ENCODE measurements around the gene CAPZB.
"Not testable (repeated sequence)": the region's sequence is repeated elsewhere in the genome, so short reads cannot be mapped to it uniquely, and the experiment has no call there.

CAPZB gene

DNA sequence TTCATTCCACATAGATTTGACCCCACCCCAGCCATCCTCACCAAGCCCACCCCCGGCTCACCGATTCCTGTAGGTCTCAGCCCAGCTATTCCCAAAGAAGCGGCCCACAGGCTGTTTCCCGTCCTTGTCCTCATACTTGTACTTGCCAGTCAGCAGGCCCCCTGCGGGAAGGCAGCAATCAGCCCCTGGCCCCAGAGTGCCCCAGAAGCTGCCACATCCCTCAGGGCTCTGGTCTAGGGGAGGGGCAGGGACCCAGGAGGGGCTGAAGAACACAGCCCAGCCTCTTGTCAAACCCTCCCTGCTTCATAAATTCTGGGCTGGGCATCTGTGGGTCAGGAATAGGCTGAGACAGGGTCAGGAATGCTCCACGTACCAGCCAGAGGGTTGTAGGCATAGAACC is 178.4 kb downstream of the CAPZB start:
- no peak for DNase-seq

DNA sequence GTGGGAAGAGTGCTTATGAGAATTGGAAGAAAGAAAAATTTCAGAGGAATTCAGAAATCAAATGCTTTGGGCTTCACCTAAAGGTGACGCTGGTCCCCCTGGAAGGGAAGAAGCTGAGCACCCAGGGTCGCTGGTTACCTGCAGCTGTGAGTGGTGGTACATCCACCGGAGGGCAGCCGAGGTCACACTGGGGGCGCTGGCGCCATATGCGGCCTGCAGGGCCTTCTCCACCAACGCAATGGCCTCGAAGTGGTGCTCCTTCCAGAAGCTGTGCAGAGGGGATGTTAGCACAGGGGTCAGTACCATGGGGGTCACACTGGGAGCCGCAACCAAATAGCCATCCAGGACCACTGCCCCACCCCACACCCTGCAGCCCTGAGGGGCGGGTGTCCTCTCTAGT is 179.5 kb downstream of the CAPZB start:
- DNase-seq = no peak

DNA sequence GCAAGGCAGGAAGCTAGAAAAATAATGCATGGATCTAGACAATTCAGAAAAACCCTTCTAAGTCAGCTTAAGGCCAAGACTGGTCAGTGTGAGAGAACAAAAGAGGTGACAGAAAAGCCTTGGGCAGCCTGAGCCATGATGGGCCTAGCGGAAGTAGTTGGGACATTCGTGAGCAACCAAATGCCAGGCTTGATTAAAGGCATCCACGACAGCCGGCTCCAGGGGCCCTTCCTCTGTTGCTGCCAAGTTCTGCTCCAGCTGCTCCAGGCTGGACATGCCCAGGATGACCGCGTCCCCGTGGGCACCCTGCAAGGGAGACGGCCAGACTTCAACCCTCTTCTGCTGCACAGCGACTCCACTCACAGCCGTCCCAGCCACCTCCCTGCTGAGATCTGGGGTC is 181.3 kb downstream of the CAPZB start:
- DNase-seq = not testable (repeated sequence)

DNA sequence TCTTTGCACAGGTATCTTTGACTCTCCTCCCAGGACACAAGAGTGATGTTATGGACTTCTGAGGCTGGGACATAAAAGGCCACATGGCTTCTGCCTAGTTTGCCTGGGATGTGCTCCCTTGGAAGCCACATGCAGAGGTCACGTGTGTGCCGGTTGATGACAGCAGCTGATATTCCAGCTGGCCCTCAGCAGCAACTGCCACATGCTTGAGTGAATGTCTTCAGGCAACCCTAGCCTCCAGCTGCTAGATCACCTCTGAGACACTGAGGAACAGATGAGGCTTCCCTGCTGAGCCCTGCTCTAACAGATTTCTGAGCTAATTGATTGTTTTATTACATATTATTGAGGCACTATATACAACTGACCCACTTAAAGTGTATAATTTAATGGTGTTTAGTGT is 185.1 kb downstream of the CAPZB start:
- DNase-seq = peak in 1 of 2 experiments; percentile 11

DNA sequence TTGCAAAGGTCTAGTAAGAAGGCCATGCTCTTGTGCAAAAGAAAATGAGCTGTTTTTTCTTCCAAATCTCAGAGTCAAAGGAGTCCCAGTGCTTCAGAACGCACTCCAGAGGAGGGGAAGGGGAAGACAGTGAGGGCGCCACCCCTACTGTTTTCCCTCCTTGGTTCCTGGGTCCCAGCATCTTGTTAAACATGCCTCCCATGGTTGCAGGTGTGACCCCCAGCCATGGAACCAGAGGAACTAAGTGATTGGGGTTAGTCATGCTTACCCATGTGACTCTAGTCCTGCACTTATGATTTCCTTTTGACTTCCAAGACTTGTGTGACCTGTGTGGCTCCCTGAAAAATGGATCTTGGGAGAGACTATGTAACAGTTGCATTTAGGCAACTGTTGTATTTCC is 190.7 kb downstream of the CAPZB start:
- DNase-seq = no peak

DNA sequence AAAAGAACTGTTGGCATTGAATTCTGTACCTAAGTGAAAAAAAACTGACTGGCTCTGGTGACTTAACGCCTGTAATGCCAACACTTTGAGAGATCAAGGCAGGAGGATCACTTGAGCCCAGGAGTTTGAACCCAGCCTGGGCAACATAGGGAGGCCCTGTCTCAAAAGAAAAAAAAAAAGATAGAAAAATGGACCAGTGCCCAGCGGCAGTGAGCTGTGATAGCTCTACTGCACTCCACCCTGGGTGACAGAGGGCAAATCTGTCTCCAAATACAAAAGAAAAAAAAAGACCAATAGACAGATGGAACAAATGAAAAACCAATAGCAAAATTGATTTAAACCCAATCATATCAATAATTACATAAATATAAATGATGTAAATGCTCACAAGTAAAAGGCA is 196.1 kb downstream of the CAPZB start:
- DNase-seq = no peak

Measured in NCI-H524 (cell line).